Stimulated activated CD8-positive, alpha-beta memory T cell treated with anti-CD3 and anti-CD28 coated beads, Interleukin-12 subunit alpha, Interleukin-12 subunit beta, amount 100 ng/mL, for 4 hours (primary cell): ENCODE data around the gene SERPINB2.
"Not testable (repeated sequence)": the region's sequence is repeated elsewhere in the genome, so short reads cannot be mapped to it uniquely, and the experiment has no call there.

Source experiments
- DNase-seq: peaks from one replicate; pipeline ENCODE4 v3.0.0-alpha.2; 2020; ENCODE audit warnings: low read depth

Gene SERPINB2

GRCh38 chr18:63936156-63936931 lies 48.8 kb downstream of the SERPINB2 start:
- no peak for DNase-seq

DNA sequence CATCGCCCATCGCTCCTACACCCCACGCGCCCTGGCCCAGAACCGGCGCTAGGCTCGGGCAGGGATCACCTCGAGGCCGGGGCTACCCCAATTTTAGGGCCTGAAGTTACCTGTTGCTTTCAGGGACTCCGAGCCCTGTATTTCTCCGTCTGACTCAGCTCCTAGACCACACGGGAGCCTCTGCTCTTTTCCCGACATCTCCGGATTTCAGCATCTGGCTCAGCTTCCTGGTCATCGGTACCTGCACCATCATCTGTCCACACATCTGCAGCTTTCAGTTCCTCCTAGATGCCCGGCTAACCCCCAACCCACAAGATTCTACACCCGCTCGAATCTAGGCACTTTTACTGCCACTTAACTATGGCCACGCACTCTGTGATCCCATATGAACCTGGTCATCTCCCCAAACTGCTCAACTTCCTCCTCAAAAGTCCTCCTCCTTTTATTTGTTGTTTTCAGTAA lies 49.5 kb downstream of the SERPINB2 start:
- DNase-seq = no peak

GRCh38 chr18:63940008-63940407 lies 52.5 kb downstream of the SERPINB2 start:
- no peak for DNase-seq

DNA sequence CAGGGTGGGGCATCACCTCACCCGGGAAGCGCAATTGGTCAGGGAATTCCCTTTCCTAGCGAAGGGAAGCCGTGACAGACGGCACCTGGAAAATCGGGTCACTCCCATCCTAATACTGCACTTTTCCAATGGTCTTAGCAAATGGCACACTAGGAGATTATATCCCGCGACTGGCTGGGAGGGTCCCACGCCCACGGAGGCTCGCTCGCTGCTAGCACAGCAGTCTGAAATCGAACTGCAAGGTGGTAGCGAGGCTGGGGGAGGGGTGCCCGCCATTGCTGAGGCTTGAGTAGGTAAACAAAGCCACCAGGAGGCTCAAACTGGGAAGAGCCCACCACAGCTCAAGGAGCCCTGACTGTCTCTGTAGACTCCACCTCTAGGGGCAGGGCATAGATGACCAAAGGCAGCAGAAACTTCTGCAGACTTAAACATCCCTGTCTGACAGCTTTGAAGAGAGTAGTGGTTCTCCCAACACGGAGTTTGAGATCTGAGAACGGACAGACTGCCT lies 53.1 kb downstream of the SERPINB2 start:
- DNase-seq = not testable (repeated sequence)

GRCh38 chr18:63947051-63947790 lies 59.7 kb downstream of the SERPINB2 start:
- no peak for DNase-seq

- DNase-seq = no peak
These were observed 61.7 kb downstream of the SERPINB2 start, which contains the start of gene HMSD for GRCh38 chr18:63949068-63949737. TSS of gene HMSD (plus strand) at chr18:63949301. CDS start at chr18:63953456, 4,155 bp downstream.

GRCh38 chr18:63951302-63951705 lies 63.8 kb downstream of the SERPINB2 start:
- no peak for DNase-seq
